ENCODE measurements around the gene BABAM2.
A peak's percentile ranks its signal among the peaks of the same experiment; 100 is the strongest.

Gene BABAM2

DNA sequence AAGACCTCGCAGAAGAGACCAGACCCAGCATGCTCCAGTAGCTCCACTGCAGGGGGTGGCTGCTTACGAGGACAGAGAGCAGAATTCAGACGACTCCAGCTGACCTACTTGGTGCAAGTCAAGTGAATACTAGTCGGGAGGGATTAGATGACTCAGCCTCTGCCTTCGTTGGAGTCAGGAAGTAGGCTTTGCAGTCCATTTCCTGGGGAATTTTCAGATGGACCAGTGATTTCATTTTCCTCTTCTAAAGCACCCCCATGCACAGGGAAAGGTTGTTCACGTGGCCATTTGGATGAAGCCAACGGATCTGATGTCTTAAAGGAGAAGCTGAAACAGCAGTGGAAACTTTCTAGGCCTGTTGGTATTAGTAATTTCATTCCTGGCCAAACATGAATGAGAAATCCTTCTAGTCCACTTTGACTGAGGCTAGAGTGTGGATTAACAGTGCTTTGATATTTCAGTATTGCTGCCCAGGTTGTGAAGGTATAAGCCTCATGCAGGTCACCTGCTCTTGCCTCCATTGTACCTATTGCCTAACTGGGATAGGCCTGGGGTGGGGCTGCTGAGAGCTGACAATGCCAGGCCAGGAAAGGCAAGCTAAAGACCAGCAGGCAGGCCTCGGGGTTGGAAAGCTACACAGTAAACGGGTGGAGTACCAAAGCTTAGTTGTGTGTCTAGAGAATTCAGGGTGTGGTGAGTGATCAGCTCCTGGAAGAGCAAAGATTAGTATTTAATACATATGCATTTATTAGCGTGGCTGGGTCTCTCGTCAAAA, 384.6 kb downstream of the BABAM2 start:
- no peaks in the 10 kb centered on the region for H3K27me3 Mint-ChIP-seq
- no peak for ATAC-seq
- no peak overlapping the region for H3K4me3 Mint-ChIP-seq
- no peak for DNase-seq
- H3K4me1 Mint-ChIP-seq = peaks cover 33% of the 10 kb centered on the region
- H3K9me3 Mint-ChIP-seq = no peaks in the 10 kb centered on the region
- no peak overlapping the region for H3K27ac Mint-ChIP-seq

DNA sequence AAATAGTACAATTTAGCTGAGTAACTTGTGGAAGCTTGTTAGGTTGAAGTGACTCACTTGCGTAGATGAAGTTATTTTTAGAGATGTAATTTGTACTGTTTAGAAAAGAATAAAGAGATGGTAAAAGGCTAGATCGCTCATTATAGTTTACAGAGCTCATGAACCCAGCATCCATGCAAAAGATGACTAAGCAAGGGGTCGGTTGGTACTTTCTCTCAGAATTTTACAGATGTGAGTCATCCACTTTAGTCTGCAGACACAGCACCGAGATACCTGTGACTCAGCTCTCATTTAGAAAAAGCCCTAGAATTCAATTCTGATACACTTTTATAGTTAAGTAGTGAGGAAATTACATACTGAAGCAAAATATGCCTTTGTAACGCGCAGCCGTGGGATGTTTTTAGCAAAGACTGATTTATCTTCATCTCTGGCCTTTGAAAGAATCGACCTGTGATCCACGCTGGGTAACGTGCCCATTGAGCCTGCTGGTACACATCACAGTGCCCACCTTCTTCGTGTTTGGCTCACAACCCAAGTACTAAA, 385.6 kb downstream of the BABAM2 start:
- Mint-ChIP-seq H3K27me3 (no peaks in the 10 kb centered on the region), H3K4me3 (no peak overlapping the region), H3K9me3 (no peaks in the 10 kb centered on the region), H3K4me1 (peaks cover 28% of the 10 kb centered on the region), H3K27ac (peak overlapping the region in 1 of 2 donors; percentile 29)
- ATAC-seq (peak; percentile 91), DNase-seq (no peak)

DNA sequence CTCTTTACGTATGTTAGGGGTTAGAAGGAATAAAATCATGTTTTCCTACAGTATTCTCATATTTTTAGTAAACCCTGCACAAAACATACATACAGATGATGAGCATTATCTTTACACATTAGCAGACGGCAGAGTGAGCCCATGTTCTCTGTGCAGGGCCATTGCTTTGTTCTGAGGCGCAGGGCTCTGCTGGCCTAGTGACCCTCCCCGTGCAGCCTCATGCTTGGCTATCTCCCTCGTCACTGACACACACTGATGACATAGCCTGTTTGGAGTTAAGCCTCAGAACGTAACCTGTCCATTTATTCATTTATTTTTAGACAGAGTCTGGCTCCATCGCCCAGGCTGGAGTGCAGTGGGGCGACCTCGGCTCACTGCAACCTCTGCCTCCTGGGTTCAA, 386.3 kb downstream of the BABAM2 start:
- DNase-seq = no peak
- no peaks in the 10 kb centered on the region for H3K27me3 Mint-ChIP-seq
- H3K27ac Mint-ChIP-seq = no peak overlapping the region
- ATAC-seq = no peak
- no peak overlapping the region for H3K4me3 Mint-ChIP-seq
- no peaks in the 10 kb centered on the region for H3K9me3 Mint-ChIP-seq
- H3K4me1 Mint-ChIP-seq = peaks cover 21% of the 10 kb centered on the region

DNA sequence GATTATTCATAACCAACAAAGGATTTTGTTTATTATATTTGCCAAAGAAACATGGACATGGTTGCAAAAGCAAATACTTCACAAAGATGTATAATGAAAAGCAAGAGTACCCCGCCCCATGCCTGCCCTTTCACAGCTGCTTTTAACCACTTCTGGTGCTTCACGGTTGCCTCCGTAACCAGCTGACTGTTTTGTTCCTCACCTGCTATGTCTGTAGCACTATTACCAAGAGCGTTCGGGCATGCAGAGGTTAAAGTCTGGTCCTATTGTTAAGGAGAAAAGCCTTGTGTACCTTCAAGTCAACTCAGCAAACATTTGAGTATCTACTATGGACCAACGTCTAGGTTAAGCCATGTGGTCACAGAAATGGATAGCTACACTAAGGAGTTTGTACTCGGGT, 386.9 kb downstream of the BABAM2 start:
- peaks cover 16% of the 10 kb centered on the region for H3K4me1 Mint-ChIP-seq
- no peaks in the 10 kb centered on the region for H3K9me3 Mint-ChIP-seq
- DNase-seq (no peak), ATAC-seq (no peak)
- peak overlapping the region in 1 of 2 donors; percentile 38 for H3K27ac Mint-ChIP-seq
- H3K27me3 Mint-ChIP-seq = no peaks in the 10 kb centered on the region
- no peak overlapping the region for H3K4me3 Mint-ChIP-seq

DNA sequence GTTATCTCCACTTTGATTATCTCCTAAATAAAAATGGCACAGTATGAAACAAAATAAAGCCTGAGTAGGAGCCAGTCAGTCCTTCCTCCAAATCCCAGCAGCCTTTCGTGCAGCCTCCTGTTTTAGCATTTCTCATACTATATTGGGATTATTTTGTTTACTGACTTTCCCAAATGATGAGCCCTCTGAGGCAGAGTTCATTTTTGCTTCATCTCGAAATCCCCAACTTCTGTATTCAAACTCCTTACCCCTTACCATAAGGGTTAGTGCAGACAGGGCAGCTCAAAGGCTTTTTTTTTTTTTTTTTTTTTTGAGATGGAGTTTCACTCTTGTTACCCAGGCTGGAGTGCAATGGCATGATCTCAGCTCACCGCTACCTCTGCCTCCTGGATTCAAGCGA, 388.8 kb downstream of the BABAM2 start:
- H3K4me3 Mint-ChIP-seq = no peak overlapping the region
- H3K4me1 Mint-ChIP-seq = peaks cover 16% of the 10 kb centered on the region
- no peaks in the 10 kb centered on the region for H3K9me3 Mint-ChIP-seq
- H3K27me3 Mint-ChIP-seq = no peaks in the 10 kb centered on the region
- DNase-seq (no peak), ATAC-seq (no peak)
- H3K27ac Mint-ChIP-seq = no peak overlapping the region

DNA sequence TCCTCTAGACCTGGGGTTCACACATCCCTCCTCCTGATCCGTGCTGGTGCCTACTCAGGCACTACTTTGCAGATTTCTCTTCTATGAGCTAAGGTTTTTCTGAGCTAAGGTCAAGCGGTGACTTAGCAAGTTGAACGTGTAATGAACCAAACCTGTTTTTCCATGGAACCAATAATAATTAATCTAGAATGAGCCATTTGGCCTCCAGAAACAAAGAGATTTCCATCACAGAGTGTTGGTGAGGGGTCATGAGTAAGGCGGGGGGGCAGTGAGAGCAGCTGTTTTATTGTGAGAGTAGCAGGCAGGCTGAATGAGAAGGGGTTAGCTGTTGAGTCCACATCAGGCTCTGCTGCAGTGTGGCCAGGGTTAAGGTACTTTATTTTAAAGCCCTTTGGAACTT, 390.1 kb downstream of the BABAM2 start:
- Mint-ChIP-seq H3K9me3 (no peaks in the 10 kb centered on the region), H3K4me3 (no peak overlapping the region), H3K27ac (peak overlapping the region in 1 of 2 donors; percentile 44), H3K4me1 (peaks cover 10% of the 10 kb centered on the region), H3K27me3 (no peaks in the 10 kb centered on the region)
- no peak for DNase-seq
- ATAC-seq = no peak

DNA sequence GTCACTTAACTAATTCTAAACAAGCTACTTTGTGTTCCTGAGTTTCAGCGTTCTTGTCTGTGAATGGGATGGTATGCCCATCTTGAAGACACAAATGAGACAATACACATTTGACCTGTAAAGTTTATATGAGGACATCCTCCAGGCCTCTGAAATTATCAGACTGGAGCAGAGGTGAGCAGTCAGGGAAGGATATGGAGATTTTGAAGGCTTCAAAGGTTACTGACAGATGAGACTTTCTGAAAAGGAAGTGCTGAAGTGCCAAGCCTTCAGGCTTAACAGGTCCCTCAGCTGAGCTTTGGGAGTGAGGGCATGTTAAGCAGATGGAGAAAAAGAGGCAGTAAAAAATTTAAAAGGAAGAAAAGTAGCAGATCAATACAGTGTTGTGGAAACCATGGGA, 391.2 kb downstream of the BABAM2 start:
- H3K27me3 Mint-ChIP-seq = no peaks in the 10 kb centered on the region
- no peak overlapping the region for H3K27ac Mint-ChIP-seq
- no peak for ATAC-seq

DNA sequence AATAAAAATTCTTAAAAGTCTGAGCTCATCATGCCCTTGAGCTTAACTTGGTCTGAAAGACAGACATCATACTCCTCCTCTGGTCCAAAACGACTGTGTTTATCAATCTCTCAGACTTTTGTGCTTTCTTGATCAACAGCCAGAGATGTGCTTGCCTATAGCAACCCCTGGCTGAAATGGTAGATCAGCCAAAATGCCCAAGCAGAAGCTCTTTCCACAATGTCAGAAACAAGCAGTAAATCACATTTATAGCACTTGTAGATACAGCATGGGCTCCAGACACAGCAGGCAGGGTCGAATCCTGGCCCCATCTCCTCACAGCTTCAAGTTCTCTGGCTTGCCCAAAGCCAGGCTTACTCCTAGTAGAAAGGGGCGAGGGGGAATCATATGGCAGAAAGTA, 391.7 kb downstream of the BABAM2 start:
- no peak for DNase-seq
- no peak for ATAC-seq
- Mint-ChIP-seq H3K27ac (no peak overlapping the region), H3K9me3 (no peaks in the 10 kb centered on the region), H3K27me3 (no peaks in the 10 kb centered on the region), H3K4me1 (no peaks in the 10 kb centered on the region), H3K4me3 (no peak overlapping the region)

More for the DNA sequence above, 391.2 kb downstream of the BABAM2 start:
- Mint-ChIP-seq H3K4me3 (no peak overlapping the region), H3K4me1 (no peaks in the 10 kb centered on the region), H3K9me3 (no peaks in the 10 kb centered on the region)
- no peak for DNase-seq

DNA sequence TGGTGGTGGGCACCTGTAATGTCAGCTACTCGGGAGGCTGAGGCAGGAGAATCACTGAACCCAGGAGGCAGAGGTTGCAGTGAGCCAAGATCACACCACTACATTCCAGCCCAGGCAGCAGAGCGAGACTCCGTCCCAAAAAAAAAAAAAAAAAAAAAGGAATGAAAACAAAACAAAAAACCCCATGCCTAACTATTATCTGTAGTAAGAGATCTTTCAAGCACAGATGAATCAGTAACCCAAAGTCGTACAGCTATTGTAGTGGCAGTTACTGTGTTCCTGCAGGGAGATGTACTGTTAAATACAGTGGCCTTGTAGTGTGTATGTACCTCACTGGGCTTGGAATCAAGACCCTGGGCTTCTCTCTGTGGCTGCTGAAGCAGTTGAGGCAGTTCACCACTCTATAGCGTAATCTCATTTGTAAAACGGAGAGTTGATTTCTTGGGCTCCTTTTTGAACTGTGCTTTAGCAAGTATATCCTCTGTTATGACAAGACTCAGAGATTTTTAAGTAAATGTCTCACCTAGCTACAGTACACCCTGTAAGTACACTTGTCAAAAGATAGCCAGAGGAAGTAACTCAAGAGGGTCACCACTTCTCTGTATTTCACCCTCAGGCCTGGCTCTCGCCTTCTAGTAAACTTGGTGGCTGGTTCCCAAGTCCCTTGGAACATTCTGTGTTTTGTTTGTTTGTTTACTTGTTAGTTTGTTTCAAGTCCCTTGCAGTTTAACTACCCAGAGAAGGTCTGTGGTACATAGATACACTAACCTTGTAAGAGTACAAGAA, 392.5 kb downstream of the BABAM2 start:
- no peak for ATAC-seq
- H3K4me1 Mint-ChIP-seq = no peaks in the 10 kb centered on the region
- DNase-seq = no peak
- no peak overlapping the region for H3K27ac Mint-ChIP-seq
- no peaks in the 10 kb centered on the region for H3K27me3 Mint-ChIP-seq
- no peaks in the 10 kb centered on the region for H3K9me3 Mint-ChIP-seq
- H3K4me3 Mint-ChIP-seq = no peak overlapping the region

DNA sequence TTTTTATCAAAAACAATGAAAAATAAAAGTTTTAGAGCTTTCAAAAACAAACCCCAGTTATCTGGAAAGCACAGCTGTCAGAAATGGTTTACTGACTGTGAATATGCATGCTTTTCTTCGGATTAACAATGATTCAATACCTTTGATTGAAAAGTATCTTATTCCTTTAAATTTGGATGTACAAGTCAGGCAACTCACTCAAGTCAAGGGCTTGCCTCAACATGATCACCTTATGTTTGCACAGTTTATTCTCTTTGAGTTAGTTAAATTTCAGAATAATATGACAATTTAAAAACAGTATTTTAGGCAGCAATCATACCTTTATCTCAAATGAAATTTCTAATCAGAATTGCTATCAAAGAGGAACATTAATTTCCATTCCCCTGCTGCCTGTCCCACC, 393.3 kb downstream of the BABAM2 start:
- Mint-ChIP-seq H3K27ac (no peak overlapping the region), H3K9me3 (no peaks in the 10 kb centered on the region), H3K4me1 (no peaks in the 10 kb centered on the region), H3K27me3 (no peaks in the 10 kb centered on the region), H3K4me3 (no peak overlapping the region)
- DNase-seq (no peak), ATAC-seq (no peak)

DNA sequence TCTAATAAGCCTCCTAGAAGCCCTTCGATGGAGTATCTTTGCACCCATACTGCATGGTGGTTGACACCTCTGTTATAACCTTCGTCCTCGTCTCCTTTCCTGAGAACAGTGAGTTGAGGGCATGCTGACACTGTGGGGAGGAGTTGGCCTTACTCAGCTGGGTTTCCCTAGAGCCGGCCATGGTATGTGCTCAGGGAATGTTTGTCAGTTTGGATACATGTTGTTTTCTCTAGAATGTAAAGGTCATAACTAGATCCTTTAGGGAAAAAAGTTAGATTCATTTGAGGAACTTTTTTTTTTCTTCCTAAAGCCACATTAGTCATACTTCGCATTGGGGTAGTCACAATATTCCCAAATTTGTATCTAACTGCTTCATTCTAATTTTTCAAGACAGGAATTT, 396.1 kb downstream of the BABAM2 start:
- Mint-ChIP-seq H3K4me1 (peaks cover 3% of the 10 kb centered on the region), H3K4me3 (no peak overlapping the region), H3K27ac (no peak overlapping the region), H3K9me3 (no peaks in the 10 kb centered on the region), H3K27me3 (no peaks in the 10 kb centered on the region)
- DNase-seq (no peak), ATAC-seq (no peak)

DNA sequence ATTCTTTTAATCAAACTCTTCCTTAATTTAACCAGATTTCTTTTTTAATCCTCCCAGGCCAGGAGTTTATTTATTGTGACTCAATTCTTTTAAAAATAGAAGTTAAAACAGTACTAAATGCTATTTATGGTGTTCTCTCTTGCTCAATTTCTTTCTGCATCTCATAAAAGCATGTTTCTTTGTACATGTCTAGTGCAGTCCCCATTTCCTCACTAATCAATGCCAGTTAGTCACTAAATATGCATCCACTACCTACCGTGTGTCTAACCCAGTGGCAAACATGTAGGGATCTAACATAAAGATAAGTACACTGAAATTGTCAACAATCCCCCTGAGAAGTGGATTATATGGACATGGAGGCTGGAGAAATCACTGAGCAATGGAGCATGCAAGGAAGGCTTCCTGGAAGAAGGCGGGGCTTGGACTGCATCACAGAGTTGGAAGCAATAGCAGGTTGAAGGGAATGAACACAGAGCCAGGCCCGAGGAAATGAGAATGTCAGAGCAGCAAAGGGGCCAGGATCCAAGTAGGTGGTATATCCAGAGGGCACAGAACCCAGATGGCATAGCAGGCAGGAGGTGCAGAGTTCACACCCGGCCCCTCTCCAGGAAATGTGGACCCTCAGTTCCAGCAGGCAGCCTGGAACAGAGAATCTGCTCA, 396.9 kb downstream of the BABAM2 start:
- Mint-ChIP-seq H3K4me3 (no peak overlapping the region), H3K27ac (no peak overlapping the region), H3K4me1 (peaks cover 9% of the 10 kb centered on the region), H3K9me3 (no peaks in the 10 kb centered on the region), H3K27me3 (no peaks in the 10 kb centered on the region)
- DNase-seq (no peak), ATAC-seq (no peak)

DNA sequence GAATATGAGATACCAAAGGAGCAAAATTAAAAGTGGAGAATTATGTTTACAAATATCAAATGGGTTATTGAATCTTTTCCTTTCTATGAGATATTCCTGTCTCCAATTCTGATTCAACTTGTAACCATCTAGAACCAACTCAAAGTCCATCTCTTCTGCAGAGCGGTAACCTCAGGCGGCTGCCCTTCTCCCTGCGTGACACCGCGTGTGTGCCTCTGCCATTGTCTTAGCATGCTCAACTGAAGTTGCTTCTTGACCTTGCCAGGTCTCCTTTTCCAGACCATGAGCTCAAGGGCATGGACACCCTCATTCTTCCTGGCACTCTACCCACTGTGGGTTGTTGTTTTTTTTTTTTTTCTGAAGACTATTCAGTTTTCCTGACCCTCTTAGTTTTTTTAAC, 398.1 kb downstream of the BABAM2 start:
- Mint-ChIP-seq H3K27me3 (no peaks in the 10 kb centered on the region), H3K9me3 (no peaks in the 10 kb centered on the region), H3K4me1 (peaks cover 12% of the 10 kb centered on the region), H3K27ac (no peak overlapping the region), H3K4me3 (no peak overlapping the region)
- DNase-seq (no peak), ATAC-seq (no peak)

DNA sequence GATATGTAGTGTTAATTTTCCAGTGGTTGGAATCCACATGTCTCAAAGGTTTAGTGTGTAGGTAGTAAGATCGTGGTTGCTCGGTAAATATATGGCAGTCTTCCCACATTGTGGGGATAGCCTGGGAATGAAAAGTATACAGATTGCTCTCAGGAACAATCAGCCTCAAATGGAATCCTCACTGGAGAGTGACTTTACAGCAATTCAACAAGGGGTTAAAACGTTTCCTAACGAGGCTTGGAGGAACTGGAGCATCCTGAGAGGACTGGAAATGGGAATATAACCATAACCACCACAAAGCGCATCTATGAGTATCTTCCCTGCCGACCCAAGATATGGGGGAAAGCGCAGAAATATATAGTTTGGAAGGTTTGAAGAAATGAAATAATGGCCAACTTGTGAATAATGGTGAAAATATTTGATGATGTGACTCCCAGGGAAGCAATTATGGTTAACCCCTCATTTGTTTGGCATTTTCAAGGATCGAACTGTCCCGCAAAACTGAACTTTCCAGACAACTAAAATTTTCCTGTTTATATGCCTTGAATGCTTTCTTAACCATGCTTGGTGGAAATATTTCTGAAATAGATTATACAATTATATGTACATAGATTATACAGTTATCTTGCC, 401.4 kb downstream of the BABAM2 start:
- no peaks in the 10 kb centered on the region for H3K27me3 Mint-ChIP-seq
- ATAC-seq = no peak
- H3K9me3 Mint-ChIP-seq = no peaks in the 10 kb centered on the region
- no peak overlapping the region for H3K4me3 Mint-ChIP-seq
- DNase-seq = no peak
- peaks cover 12% of the 10 kb centered on the region for H3K4me1 Mint-ChIP-seq
- no peak overlapping the region for H3K27ac Mint-ChIP-seq

DNA sequence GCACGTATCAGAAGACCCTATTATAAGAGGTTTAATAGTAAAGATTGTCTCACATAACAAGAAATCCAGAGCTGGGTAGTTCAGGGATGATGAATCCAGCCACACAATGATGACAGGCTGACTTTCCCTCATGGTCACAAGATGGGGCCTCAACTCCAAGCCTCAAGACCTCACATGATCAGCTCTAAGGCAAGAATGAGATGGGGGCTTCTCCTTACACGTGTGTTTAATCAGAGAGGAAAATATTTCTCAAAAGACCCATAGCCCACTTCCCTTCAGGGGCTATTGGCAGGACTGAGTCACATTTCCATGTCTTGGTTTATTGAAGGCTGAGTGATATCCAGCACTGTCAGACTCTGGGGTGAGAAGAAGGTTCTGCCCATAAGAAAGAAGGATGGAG, 402.0 kb downstream of the BABAM2 start:
- peak; percentile 88 for ATAC-seq
- no peak overlapping the region for H3K27ac Mint-ChIP-seq
- H3K27me3 Mint-ChIP-seq = no peaks in the 10 kb centered on the region
- H3K4me3 Mint-ChIP-seq = no peak overlapping the region
- H3K4me1 Mint-ChIP-seq = peaks cover 12% of the 10 kb centered on the region
- DNase-seq = peak in 1 of 2 donors; percentile 22
- H3K9me3 Mint-ChIP-seq = no peaks in the 10 kb centered on the region

Data from stimulated activated naive CD8-positive, alpha-beta T cell treated with anti-CD3 and anti-CD28 coated beads, Interleukin-15, amount 100 ng/mL, for 72 hours (primary cell).